ENCODE data around the gene SRGAP1. TPM values are rescaled to one million over a fixed set of nuclear protein-coding genes. Genes with fewer than 3 reads are reported as not detected.
"Not testable (repeated sequence)": the region's sequence is repeated elsewhere in the genome, so short reads cannot be mapped to it uniquely, and the experiment has no call there.

The SRGAP1 gene
- total and polyA plus RNA-seq, 8 donors: 2.5 to 13.3 (median 7.5) TPM

GRCh38 chr12:63836046-63836445, 8.5 kb upstream of the SRGAP1 start:
- FAIRE-seq (no peak), ATAC-seq (no peak)
- TF ChIP-seq CTCF (IDR thresholded peaks at IDR 0.05): no peak

GRCh38 chr12:63836936-63837335, 7.6 kb upstream of the SRGAP1 start:
- Histone ChIP-seq H3K27ac (no peak overlapping the region), H3K36me3 (no peaks in the 10 kb centered on the region), H3K9me3 (no peaks in the 10 kb centered on the region), H3K4me1 (no peaks in the 10 kb centered on the region), H3K4me3 (no peak overlapping the region), H3K27me3 (no peaks in the 10 kb centered on the region)
- no peak for TF ChIP-seq CTCF (IDR thresholded peaks at IDR 0.05)
- intact Hi-C loops (cut with DNase I): loop anchor here in 1 of 3 donors (10.0 kb wide), 1 partner anchor 348 kb away; no protein-coding TSS in a partner anchor
- 62 to 67% methylated on average over 3 of the region's 3 CpGs for WGBS, 2 donors
- FAIRE-seq (no peak), ATAC-seq (no peak), DNase-seq (no peak)

More at GRCh38 chr12:63836046-63836445, 8.5 kb upstream of the SRGAP1 start:
- Histone ChIP-seq H3K27ac (no peak overlapping the region), H3K4me3 (no peak overlapping the region), H3K9me3 (no peaks in the 10 kb centered on the region), H3K27me3 (no peaks in the 10 kb centered on the region), H3K4me1 (no peaks in the 10 kb centered on the region), H3K36me3 (no peaks in the 10 kb centered on the region)
- intact Hi-C loops (cut with DNase I): loop anchor here in 1 of 3 donors (10.0 kb wide), 1 partner anchor 349 kb away; no protein-coding TSS in a partner anchor
- no peak for DNase-seq
- WGBS, 2 donors: 65 to 73% methylated on average over 2 of the region's 2 CpGs

GRCh38 chr12:63838411-63838810, 6.1 kb upstream of the SRGAP1 start:
- FAIRE-seq: no peak
- intact Hi-C loops (cut with DNase I): loop anchor here in 1 of 3 donors (10.0 kb wide), 1 partner anchor 346 kb away; no protein-coding TSS in a partner anchor
- WGBS, 2 donors: 83 to 91% methylated on average over 9 of the region's 9 CpGs
- ATAC-seq: no peak
- Histone ChIP-seq H3K9me3 (no peaks in the 10 kb centered on the region), H3K36me3 (no peaks in the 10 kb centered on the region), H3K27me3 (no peaks in the 10 kb centered on the region), H3K4me3 (no peak overlapping the region), H3K27ac (no peak overlapping the region), H3K4me1 (no peaks in the 10 kb centered on the region)
- TF ChIP-seq CTCF (IDR thresholded peaks at IDR 0.05): no peak
- no peak for DNase-seq

GRCh38 chr12:63841011-63841410, 3.5 kb upstream of the SRGAP1 start:
- 35 to 38% methylated on average over 3 of the region's 3 CpGs for WGBS, 2 donors
- no peak overlapping the region for H3K27ac ChIP-seq
- ATAC-seq (no peak), FAIRE-seq (no peak), DNase-seq (no peak)
- H3K4me1 ChIP-seq: no peaks in the 10 kb centered on the region
- no peaks in the 10 kb centered on the region for H3K27me3 ChIP-seq
- TF ChIP-seq CTCF (IDR thresholded peaks at IDR 0.05): no peak
- intact Hi-C loops (cut with DNase I): loop anchor here in 1 of 3 donors (5.0 kb wide), 1 partner anchor 341 kb away; no protein-coding TSS in a partner anchor
- H3K4me3 ChIP-seq: no peak overlapping the region
- no peaks in the 10 kb centered on the region for H3K9me3 ChIP-seq
- H3K36me3 ChIP-seq: no peaks in the 10 kb centered on the region

GRCh38 chr12:63841571-63841970, 2.9 kb upstream of the SRGAP1 start:
- ATAC-seq (no peak), FAIRE-seq (no peak), DNase-seq (no peak)
- Histone ChIP-seq H3K9me3 (no peaks in the 10 kb centered on the region), H3K4me3 (no peak overlapping the region), H3K36me3 (no peaks in the 10 kb centered on the region), H3K27me3 (no peaks in the 10 kb centered on the region), H3K4me1 (peaks cover 0 to 3% (median 0%) of the 10 kb centered on the region in 3 donors), H3K27ac (no peak overlapping the region)
- intact Hi-C loops (cut with DNase I): loop anchor here in 1 of 3 donors (5.0 kb wide), 1 partner anchor 341 kb away; no protein-coding TSS in a partner anchor
- 52 to 58% methylated on average over 4 of the region's 4 CpGs for WGBS, 2 donors
- no peak for TF ChIP-seq CTCF (IDR thresholded peaks at IDR 0.05)

GRCh38 chr12:63842750-63843149, 1.8 kb upstream of the SRGAP1 start:
- FAIRE-seq, DNase-seq, H3K36me3 ChIP-seq, H3K9me3 ChIP-seq, ATAC-seq, H3K4me3 ChIP-seq, H3K4me1 ChIP-seq, H3K27ac ChIP-seq, H3K27me3 ChIP-seq: not testable (repeated sequence)
- intact Hi-C loops (cut with DNase I): loop anchor here in 1 of 3 donors (5.0 kb wide), 1 partner anchor 340 kb away; no protein-coding TSS in a partner anchor
- 91 to 96% methylated on average over 17 of the region's 17 CpGs for WGBS, 2 donors
